Gastroesophageal sphincter (tissue), 3 donors: ENCODE measurements around the gene BAG5.

Experiments
- CTCF ChIP-seq, 4 experiments: fragments of 200-600 bp in 2 of 4; fragments of 450-650 bp in 2 of 4; sonication (generic) in 1 of 4; IDR thresholded peaks; one replicate each; pipeline ENCODE4 v1.5.1; 2017 to 2019; ENCODE audit warnings: antibody characterized with exemption in 4 of 4, mild to moderate bottlenecking in 2 of 4, moderate library complexity in 2 of 4
- EP300 ChIP-seq: sonication (generic); formaldehyde crosslinking; IDR thresholded peaks from one replicate; pipeline ENCODE4 v1.6.1; 2017; ENCODE audit warnings: antibody characterized with exemption, mild to moderate bottlenecking

GRCh38 chr14:103545915-103546651, 16.4 kb downstream of the BAG5 start:
- TF ChIP-seq CTCF (IDR thresholded peaks at IDR 0.05) (no peak), EP300 (no peak)
